Stimulated activated CD4-positive, alpha-beta T cell treated with anti-CD3 and anti-CD28 coated beads, Interleukin-12 subunit alpha, Interleukin-12 subunit beta, amount 100 ng/mL, for 24 hours (primary cell): Measurements from ENCODE around the gene NOSIP.

Source experiments
- DNase-seq, 2 experiments: peaks; one replicate each; pipeline ENCODE4 v3.0.0-alpha.2; 2020; ENCODE audit warnings: low read depth in 2 of 2

The NOSIP gene

DNA sequence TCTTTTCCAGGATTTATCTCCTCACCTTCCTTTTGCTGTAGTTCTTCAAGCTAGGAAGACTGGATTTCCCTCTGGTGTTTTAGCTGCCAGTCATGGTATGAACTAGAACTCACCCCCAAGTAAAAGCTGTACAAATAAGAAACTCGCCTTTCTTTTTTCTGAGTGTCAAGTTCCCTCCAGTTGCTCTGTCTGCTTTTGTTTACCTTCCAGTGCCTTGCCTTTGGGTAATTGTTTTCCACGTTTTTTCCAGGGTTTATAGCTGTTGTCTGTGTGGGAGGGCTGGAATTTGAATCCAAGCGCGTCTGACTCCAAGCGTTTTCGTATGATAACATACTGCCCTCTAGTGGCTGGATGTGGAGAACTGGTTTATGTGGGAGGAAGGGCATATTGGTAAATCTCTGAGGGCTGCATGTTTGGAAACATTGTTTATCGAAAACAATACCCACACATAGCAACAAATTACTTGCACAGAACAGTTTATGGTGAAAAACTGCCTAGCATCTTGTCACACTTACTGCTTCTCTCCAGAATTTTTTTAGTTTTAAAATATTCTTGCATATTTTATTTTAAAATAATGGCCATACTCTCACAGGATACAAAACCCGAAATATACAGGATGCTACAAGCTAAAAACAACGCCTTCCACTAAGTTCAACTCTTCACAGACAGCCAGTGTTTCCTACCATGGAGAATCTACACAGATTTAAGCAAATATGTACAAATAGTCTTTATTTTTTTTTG is 33.4 kb downstream of the NOSIP start:
- DNase-seq: no peak

DNA sequence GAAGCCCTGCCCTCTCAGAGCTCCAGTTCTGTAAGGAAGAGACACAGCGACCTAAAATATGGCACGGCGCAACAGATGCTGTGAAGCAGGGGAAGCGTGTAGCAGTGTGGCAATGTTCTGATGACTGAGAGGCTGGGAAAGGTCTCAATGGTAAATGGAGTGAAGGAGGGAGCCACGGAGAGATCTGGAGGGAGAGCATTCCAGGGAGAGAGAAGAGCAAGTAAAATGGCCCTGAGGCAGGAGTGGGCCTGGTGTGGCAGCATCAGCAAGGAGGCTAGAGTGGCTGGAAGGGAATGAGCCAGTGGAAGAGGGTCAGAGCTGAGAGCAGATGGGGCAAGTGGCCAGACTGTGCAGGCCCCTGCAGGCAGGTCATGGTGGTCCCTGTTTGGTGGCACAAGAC is 36.2 kb downstream of the NOSIP start:
- no peak for DNase-seq

DNA sequence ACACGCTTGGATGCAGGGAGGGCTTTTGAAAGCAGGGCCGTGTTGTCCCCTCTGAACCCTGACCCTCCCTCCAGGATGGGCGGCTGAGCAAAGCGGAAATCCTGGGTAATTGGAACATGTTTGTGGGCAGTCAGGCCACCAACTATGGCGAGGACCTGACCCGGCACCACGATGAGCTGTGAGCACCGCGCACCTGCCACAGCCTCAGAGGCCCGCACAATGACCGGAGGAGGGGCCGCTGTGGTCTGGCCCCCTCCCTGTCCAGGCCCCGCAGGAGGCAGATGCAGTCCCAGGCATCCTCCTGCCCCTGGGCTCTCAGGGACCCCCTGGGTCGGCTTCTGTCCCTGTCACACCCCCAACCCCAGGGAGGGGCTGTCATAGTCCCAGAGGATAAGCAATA is 37.3 kb downstream of the NOSIP start:
- no peak for DNase-seq

DNA sequence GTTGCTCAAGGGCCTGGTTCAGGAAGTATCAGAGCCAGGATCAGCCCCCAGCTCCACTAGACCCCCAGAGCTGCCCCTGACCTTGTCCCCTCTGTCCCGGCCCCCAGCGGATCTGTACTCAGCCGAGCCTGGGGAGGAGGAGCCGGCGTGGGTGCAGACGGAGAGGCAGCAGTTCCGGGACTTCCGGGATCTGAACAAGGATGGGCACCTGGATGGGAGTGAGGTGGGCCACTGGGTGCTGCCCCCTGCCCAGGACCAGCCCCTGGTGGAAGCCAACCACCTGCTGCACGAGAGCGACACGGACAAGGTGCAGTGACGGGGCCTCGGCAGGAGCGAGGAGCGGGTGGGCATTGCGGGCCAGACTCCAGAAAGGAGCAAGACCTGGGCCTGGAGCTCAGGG is 37.9 kb downstream of the NOSIP start:
- no peak for DNase-seq

DNA sequence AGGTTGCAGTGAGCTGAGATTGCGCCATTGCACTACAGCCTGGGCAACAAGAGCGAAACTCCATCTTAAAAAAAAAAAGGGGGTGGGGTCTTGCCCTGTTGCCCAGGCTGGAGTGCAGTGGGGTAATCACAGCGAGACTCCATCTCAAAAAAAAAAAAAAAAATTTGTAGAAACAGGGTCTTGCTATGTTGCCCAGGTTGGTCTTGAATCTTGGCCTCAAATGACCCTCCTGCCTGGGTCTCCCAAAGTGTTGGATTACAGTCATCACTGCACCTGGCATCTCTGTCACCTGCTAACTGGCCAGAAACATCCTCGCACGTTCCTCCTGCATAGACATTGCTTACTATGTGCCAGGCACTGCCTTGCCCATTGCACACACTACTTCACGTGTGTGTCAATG is 38.4 kb downstream of the NOSIP start:
- DNase-seq: no peak

DNA sequence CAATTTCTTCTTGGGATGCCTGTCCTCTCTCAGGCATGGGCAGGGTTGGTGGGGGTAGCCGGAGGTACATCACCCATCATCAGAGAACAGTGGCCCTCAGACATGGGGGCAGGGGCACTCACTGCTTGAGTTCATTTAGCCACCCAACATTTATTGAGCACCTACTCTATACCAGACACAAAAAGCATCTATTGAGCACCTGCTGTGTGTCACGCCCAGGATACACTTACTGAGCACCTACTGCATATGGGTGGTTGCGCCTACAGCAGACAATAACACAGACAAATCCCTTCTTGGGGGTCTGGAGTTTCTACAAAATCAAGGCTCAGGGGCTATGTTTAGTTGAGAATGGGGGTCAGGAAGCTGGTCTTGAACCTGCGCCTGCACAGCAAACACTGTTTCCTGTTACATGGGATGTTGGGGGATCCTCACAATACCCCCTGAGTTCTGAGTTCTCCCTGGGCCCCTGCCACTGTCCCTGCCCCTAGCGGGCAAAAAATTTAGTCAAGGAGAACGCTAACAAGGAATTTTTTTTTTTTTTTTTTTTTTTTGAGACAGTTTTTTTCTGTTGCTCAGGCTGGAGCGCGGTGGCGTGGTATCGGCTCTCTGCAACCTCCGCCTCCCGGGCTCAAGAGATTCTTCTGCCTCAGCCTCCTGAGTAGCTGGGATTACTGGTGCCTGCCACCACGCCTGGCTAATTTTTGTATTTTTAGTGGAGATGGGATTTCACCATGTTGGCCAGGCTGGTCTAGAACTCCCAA is 41.0 kb downstream of the NOSIP start:
- DNase-seq: no peak

DNA sequence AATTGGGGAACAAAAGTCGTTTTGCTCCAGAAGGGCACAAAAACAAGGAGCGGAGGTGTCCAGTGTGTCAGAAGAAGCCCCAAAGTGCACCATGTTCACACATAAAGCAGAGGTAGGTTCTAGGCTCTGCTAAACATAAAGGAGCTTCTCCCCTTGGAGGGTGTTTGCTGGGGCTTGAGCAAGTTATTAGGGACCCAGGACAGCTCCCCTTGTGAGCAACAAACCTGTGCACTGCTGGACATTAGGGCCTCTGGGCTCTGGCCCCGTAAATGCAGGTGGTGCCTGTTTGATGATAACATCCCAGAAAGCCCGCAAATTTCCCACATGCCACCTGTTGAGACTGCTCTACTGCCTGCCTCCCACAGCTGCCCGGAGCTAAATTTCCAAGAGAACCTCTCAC is 41.7 kb downstream of the NOSIP start:
- DNase-seq: no peak

DNA sequence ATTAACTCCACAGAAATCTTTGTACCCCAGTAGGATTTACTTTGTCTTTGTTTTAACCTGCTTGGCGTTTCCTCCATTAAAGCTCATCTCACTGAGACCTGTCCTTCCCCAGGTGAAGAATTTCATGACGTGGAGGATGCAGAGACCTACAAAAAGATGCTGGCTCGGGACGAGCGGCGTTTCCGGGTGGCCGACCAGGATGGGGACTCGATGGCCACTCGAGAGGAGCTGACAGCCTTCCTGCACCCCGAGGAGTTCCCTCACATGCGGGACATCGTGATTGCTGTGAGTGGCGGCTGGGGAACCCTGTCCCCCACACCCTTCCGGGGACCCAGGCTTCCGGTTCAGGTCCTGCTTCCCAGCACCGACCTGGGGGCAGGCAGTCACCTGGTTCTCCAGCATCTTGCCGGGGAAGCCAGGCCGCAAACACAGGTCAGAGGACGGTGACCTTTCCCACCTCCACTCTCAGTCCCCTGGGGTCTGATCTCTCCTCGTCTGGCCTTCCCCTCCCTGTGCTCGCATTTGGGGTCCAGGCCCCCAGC is 43.4 kb downstream of the NOSIP start:
- DNase-seq: no peak

DNA sequence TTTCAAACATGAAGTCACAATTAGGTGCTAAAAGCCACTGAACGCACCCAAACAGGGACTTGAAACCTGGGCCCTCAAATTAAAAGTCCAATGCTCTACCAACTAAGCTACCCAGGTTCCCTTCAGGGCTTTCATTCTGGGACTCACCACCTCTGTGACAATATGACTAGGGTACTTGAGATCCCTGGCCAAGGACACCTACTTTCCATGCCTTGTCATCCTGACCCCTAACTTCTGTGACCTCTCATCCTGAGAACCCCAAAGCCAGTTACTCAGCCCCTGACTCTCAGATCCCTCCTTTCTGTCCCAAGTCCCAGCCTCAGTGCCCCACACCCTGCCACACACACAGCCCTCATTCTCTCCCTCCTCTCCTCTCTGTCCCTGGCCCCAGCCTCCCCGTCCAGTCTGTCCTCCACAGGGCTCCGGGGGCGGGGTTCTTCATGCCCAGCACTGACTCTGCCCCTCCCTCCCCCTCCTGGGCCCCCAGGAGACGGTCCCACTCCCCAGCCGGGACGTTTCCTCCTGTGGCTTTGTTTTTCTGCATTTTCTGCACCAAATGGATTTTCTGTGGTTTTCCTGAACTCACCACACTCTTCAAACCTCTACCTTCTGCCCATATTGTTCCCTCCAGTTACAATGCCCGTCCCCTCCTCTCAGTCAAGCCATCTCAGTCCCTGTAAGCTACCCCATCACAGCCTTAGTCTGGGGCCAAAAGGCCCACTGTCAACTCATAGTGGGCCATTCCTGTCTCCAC is 45.5 kb downstream of the NOSIP start:
- no peak for DNase-seq

DNA sequence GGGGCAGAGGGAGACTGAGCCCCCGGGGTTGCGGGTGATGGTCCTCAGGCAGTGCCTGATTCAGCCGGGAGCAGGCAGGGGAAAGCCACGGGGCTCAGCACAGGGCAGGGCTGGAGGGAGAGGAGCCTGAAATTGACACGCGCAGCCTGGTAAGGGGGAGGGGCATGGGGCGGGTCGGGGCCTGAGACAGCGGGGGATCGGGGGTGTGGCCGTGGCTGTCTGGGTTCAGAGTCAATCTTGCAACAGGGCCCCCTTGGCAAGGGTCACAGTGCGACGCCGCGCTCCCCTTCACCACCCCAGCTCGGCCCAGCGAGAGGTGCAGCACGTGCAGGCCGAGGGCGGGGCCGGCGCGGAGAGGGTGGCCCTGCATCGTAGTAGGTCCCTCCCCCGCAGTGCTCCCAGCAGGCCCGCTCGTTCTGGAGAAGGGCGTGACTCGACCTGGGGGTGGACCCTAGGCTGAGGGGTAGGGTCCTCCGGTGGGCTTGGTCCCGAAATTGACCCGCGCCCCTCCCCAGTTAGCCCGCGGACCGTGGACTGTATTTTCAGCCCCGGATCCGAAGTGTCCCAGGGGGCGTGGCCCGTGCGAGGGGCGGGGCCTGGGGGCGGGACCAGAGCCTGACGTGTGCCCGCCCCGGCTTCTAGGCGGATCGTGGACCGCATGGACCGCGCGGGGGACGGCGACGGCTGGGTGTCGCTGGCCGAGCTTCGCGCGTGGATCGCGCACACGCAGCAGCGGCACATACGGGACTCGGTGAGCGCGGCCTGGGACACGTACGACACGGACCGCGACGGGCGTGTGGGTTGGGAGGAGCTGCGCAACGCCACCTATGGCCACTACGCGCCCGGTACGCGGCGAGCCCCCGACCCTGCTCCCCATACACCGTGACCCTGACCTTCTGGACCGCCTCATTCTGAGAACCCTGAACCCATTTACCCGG is 46.5 kb downstream of the NOSIP start:
- DNase-seq: peak; percentile 63 to 78

DNA sequence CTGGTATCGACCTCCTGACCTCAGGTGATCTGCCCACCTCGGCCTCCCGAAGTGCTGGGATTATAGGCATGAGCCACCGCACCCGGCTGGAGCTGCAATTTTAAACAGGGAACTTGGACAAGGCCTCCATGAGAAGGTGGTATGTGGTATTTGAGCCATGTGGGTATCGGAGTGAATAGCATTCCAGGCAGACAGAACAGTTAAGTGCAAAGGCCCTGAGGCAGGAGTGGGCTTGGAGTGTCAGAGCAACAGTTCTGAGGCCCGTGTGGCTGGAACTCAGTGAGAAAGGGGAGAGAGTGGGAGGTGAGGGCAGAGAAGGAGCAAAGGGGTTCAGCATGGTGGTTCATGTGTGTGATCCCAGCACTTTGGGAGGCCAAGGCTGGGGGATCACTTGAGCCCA is 49.6 kb downstream of the NOSIP start:
- no peak for DNase-seq

DNA sequence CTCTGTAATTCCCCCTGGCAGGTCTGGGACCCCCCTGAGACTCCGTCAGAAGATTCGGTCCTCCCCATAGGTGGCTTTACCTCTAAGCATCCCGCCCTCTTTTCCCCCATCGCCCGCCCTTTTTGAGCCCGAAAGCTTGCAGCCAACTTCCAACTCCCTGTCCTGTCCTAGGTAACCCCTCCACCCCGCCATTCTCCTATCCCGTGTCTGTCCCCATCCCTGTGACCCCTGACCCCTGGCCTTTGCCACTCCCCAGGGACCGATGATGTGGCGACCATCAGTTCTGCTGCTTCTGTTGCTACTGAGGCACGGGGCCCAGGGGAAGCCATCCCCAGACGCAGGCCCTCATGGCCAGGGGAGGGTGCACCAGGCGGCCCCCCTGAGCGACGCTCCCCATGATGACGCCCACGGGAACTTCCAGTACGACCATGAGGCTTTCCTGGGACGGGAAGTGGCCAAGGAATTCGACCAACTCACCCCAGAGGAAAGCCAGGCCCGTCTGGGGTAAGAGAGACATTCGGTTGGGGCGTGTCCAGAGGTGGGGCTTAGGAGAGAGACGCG is 52.1 kb downstream of the NOSIP start:
- no peak for DNase-seq

DNA sequence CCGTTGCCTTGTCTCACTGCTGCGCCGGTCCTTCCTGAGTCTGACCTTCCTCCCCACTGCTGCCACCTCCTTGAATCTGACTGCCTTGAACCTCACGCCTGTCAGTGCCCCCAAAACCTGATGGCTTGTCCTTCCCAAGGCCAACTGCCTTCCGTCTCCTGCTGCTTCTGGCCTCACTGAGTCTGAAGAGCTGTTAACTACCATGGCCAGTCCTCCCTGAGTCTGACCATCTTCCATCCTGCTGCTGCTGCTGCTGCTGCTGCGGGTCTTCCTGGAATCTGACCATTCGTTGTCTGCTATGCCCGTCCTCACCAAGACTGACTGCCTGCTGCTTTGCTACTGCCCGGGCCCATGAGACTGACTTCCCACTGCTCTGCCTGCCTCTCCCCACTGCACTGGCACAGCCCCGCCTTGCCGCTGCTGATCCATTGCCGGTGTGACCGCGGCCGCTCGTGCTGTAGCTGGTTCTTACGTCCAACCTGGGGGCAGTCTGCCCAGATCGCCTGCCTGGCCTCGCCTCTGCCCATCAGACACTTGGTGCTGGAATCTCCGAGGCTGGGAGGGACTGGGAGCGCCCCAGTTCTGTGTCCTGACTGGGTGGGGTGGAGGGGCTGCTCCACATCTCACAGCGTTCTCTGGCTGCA is 55.4 kb downstream of the NOSIP start:
- DNase-seq: no peak

DNA sequence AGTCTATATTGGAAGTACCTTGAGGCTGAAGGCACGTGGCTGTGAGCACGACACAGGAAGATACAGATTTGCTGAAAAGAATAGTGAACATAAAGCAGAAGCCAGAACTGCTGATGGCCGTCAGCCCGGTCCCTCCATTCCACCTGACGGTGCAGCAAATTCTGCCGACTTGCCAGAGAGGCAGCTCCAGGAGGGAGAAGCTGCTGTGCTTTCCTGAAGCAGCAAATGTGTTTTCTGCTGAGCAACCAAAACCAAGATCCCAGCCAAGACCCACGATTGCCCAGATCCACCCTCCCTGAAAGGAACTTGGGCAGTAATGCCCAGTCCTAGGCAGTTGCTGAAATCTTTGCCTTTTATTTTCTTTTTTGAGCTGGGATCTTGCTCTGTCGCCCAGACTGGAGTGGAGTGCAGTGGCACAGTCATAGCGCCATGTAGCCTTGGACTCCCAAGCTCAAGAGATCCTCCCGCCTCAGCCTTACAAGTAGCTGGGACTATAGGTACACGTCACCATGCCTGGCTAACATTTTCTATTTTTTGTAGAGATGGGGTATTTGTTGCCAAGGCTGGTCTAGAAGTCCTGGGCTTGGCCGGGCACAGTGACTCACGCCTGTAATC is 59.5 kb downstream of the NOSIP start:
- no peak for DNase-seq

DNA sequence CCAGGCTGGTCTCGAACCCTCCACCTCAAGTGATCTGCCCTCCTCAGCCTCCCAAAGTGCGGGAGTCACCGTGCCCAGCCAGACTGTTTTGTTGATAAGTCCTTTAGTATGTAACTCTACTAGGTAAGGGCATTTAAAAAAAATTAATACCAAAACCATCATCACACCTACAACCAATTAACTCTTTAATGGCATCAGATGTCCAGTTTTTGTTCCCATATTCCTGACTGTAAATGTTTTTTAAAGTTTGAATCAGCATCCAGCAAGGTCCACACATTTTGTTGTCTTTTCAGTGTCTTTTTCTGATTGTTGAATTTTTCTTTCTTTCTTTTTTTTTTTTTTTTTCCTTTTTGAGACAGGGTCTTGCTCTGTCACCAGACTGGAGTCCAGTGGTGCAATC is 62.3 kb downstream of the NOSIP start:
- DNase-seq: no peak

DNA sequence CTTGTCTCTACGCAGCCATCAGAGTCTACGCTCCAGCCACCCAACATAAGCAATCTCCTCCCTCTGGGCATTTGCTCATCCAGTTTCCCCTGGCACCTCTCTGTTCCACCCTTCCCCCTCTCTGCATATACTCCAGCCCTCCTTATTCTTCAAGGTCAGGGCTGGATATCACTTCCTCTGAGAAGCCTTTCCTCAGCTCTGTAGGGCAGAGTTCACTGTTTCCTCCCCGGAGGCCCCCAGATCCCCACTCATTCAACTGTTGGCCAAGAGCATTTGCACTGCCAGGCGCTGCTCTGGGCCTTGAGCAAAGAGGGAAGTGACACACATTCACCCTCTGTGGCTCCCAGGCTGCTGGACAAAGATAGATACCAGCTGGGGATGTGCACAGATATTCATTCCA is 64.6 kb downstream of the NOSIP start:
- DNase-seq: no peak

DNA sequence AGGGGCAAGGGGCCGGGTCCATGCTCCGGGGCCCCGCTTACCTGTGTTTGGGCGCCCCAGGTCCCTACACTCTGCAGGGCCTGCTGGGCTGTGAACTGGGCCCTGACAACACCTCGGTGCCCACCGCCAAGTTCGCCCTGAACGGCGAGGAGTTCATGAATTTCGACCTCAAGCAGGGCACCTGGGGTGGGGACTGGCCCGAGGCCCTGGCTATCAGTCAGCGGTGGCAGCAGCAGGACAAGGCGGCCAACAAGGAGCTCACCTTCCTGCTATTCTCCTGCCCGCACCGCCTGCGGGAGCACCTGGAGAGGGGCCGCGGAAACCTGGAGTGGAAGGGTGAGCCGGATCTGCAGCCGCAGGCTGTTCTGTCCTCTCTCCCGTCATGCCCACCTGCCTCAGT is 66.2 kb downstream of the NOSIP start:
- DNase-seq: no peak

DNA sequence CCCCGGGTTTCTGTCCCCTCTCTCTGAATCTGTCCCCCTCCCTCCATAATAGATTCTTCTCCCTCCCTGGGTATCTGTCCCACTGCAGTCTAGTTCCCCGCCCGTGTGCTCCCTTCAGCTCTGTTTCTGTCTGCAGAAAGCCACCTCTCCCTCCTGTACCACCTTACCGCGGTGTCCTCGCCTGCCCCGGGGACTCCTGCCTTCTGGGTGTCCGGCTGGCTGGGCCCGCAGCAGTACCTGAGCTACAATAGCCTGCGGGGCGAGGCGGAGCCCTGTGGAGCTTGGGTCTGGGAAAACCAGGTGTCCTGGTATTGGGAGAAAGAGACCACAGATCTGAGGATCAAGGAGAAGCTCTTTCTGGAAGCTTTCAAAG is 66.6 kb downstream of the NOSIP start:
- no peak for DNase-seq

DNA sequence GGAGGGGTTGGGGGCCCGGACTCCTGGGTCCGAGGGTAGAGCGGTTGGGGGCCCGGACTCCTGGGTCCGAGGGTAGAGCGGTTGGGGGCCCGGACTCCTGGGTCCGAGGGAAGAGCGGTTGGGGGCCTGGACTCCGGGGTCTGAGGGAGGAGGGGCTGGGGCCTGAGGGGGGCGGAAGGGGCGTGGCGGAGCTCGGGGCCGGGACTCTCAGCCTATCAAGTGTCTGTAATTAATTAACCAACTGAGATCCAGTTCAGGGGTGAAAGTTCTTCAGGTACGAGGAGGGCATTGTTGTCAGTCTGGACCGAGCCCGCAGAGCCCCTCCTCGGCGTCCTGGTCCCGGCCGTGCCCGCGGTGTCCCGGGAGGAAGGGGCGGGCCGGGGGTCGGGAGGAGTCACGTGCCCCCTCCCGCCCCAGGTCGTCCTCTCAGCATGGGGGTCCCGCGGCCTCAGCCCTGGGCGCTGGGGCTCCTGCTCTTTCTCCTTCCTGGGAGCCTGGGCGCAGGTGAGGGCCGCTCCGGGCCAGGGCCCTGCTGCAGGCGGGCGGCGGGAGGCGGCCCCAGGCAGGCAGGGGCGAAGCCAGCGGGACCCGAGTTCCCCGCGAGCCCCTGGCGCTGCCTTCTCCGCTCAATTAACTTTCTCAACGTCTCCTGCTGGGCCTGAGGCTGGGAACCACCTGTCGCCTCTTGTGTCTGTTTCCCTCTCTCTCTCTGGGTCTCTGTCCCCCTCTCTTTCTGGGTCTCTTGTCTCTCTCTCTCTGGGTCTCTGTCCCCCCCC is 67.2 kb downstream of the NOSIP start:
- no peak for DNase-seq
